Thyroid gland (tissue), 4 donors: ENCODE results near the gene HSH2D. TPM values are rescaled to one million over a fixed set of nuclear protein-coding genes. Genes with fewer than 3 reads are reported as not detected.

Experiments used
- DNase-seq, 2 donors: peaks; one replicate each; pipeline ENCODE4 v3.0.0-alpha.2; 2019
- H3K27ac ChIP-seq, 3 donors: fragments of 200-600 bp; sonication (generic); 1 replicate in 2 of 3; 2 replicates in 1 of 3; pipeline ENCODE4 v1.5.1; 2016 to 2019; ENCODE audit warnings: mild to moderate bottlenecking in 1 of 3, moderate library complexity in 1 of 3
- H3K27me3 ChIP-seq: fragments of 200-600 bp; sonication (generic); one replicate; pipeline ENCODE4 v1.5.1; 2019
- H3K36me3 ChIP-seq, 2 donors: fragments of 200-600 bp; sonication (generic); one replicate each; pipeline ENCODE4 v1.5.1; 2016 to 2019
- H3K4me1 ChIP-seq, 2 donors: fragments of 200-600 bp; sonication (generic); one replicate each; pipeline ENCODE4 v1.5.1; 2017 to 2019
- H3K4me3 ChIP-seq, 3 donors: fragments of 200-600 bp; sonication (generic); replicated peaks in 1 of 3; 1 replicate in 2 of 3; 2 replicates in 1 of 3; pipeline ENCODE4 v1.5.1; 2016; ENCODE audit warnings: mild to moderate bottlenecking in 1 of 3
- H3K9me3 ChIP-seq: fragments of 200-600 bp; sonication (generic); one replicate; pipeline ENCODE4 v1.5.1; 2017
- CTCF ChIP-seq, 6 experiments: fragments of 200-600 bp in 3 of 6; fragments of 450-650 bp in 3 of 6; sonication (generic) in 3 of 6; IDR thresholded peaks; one replicate each; pipeline ENCODE4 v1.5.1; 2016 to 2019; ENCODE audit warnings: antibody characterized with exemption in 6 of 6, mild to moderate bottlenecking in 2 of 6, inconsistent platforms in 1 of 6, moderate library complexity in 1 of 6
- POLR2A ChIP-seq, 2 donors: fragments of 450-650 bp; IDR thresholded peaks; one replicate each; pipeline ENCODE4 v1.6.1; 2017; ENCODE audit warnings: antibody characterized with exemption in 2 of 2, mild to moderate bottlenecking in 2 of 2, moderate library complexity in 1 of 2
- WGBS, 2 donors: methylation state at CpG; one replicate each; pipeline ENCODE4 v1.1.5; 2017; 5-methylcytosine and 5-hydroxymethylcytosine counted together
- intact Hi-C: fragments of 100-400 bp; cut with DNase I; formaldehyde crosslinking; loops from one replicate; pipeline ENCODE4 v1.15.1; 2023
- small RNA-seq: library from RNA; depleted of rRNA; stranded (forward); fragments of <200 nt; gene quantifications from one replicate; pipeline ENCODE3, GENCODE V24; 2016
- total RNA-seq, 4 donors: library from RNA; depleted of rRNA; stranded (reverse); fragments of >200 nt; gene quantifications; one replicate each; pipeline ENCODE4 v1.2.3, GENCODE V29; 2016

The HSH2D gene
- total RNA-seq, 4 donors from 2014 or later, result 0.94 to 4.6 (median 2.5) TPM

DNA sequence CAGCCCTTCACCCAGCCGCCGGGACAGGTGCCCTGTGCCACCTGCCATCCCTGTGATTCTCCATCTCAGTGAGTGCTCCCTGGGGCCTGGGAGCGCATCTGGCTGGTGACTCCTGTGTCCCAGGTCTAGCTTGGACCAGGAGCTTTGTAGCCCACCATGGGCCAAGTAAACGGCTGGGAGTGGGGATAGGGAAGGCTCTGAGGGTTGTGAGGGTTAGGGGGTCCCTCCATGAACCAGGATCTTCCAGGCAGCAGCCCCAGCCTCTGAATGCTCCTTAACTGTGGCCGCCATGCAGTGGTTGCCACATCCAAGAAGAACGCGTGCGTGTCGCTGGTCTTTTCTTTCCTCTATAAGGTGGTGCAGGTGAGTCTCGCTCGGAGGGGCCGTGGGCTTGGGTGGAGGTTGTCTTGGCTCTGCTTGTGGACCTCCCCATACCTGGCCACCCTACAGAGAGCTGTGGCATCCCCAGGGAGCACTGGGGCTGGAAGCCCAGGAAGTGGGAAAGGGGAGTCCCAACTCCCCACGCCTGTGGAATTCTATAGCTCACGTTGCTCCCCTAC lies 62.6 kb downstream of the HSH2D start:
- H3K9me3 ChIP-seq, result no peaks in the 10 kb centered on the region
- DNase-seq, result no peak
- intact Hi-C loops, result no loop called here
- WGBS, 2 donors, result 91% methylated on average over 14 of the region's 14 CpGs
- peaks cover 47 to 52% of the 10 kb centered on the region in 2 donors for H3K36me3 ChIP-seq
- no peaks in the 10 kb centered on the region for H3K4me1 ChIP-seq
- no peaks in the 10 kb centered on the region for H3K27me3 ChIP-seq
- no peak overlapping the region for H3K27ac ChIP-seq
- TF ChIP-seq CTCF (IDR thresholded peaks at IDR 0.05), result no peak
- TF ChIP-seq POLR2A (IDR thresholded peaks at IDR 0.05), result no peak
- no peak overlapping the region for H3K4me3 ChIP-seq

DNA sequence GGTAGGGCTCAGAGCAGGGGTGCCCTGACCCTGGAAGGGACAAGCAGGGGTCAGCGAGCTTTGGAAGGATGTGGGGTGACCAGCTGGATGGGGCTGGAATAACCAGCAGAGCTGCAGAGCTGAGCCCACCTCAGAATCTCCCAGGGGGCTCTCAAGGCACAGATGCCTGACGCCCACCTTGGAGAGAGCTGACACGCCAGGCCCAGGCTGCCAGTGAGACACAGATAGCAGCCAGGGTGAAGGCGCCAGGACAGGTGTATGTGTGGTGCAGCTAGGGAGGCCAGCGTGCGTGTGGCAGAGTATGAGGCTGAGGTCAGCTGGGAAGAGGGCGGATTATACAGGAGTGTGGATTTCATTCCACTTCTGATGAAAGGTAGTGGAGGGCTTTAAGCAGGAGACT lies 63.2 kb downstream of the HSH2D start:
- Histone ChIP-seq H3K9me3 (no peaks in the 10 kb centered on the region), H3K27ac (no peak overlapping the region), H3K4me3 (no peak overlapping the region), H3K4me1 (no peaks in the 10 kb centered on the region), H3K36me3 (peaks cover 47 to 52% of the 10 kb centered on the region in 2 donors), H3K27me3 (no peaks in the 10 kb centered on the region)
- DNase-seq, result no peak
- 98 to 100% methylated on average over 7 of the region's 7 CpGs for WGBS, 2 donors
- no peak for TF ChIP-seq POLR2A (IDR thresholded peaks at IDR 0.05)
- no peak for TF ChIP-seq CTCF (IDR thresholded peaks at IDR 0.05)
- intact Hi-C loops, result no loop called here

DNA sequence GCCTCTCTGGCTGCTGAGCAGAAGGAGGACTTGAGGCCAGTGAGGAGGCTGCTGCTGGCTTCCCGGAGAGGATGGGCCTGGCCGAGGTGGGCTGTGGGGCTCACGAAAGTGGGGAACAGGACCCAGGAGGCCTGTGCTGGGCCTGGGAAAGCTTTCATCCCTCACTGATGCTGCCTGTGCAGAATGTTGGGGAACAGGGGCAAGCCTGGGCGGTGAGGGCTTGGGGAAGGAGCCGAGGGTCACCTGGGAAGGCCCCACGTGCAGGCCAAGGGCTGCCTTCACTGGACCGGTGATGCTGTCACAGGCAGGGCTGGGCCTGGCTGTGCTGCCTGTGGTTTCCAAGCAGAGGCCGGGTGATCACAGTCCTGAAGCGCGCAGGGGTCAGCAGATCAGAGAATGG lies 63.6 kb downstream of the HSH2D start:
- WGBS, 2 donors, result 91 to 94% methylated on average over 10 of the region's 10 CpGs
- no peak for TF ChIP-seq CTCF (IDR thresholded peaks at IDR 0.05)
- TF ChIP-seq POLR2A (IDR thresholded peaks at IDR 0.05), result no peak
- Histone ChIP-seq H3K4me3 (no peak overlapping the region), H3K27ac (no peak overlapping the region), H3K9me3 (no peaks in the 10 kb centered on the region), H3K4me1 (no peaks in the 10 kb centered on the region), H3K27me3 (no peaks in the 10 kb centered on the region), H3K36me3 (peaks cover 44 to 52% of the 10 kb centered on the region in 2 donors)
- DNase-seq, result no peak
- intact Hi-C loops, result no loop called here

GRCh38 chr19:16207490-16208025 lies 64.1 kb downstream of the HSH2D start:
- no peaks in the 10 kb centered on the region for H3K4me1 ChIP-seq
- intact Hi-C loops, result no loop called here
- H3K36me3 ChIP-seq, result peaks cover 41 to 52% of the 10 kb centered on the region in 2 donors
- no peak for DNase-seq
- no peaks in the 10 kb centered on the region for H3K9me3 ChIP-seq
- H3K27me3 ChIP-seq, result no peaks in the 10 kb centered on the region
- 92 to 96% methylated on average over 11 to 12 of the region's 12 CpGs for WGBS, 2 donors
- no peak overlapping the region for H3K27ac ChIP-seq
- TF ChIP-seq POLR2A (IDR thresholded peaks at IDR 0.05) (no peak), CTCF (IDR thresholded peaks at IDR 0.05) (no peak)
- H3K4me3 ChIP-seq, result no peak overlapping the region

Small RNA genes lying within 50 kb of the gene (small RNA-seq; reads per million reads assigned to genes)
- gene RF00017, result not detected

Other genes starting within 250 kb of the HSH2D start
- gene CYP4F2, start 245.6 kb upstream of the HSH2D start, total RNA-seq, result not detected
- 10 to 100 TPM in 1 of 4 donors, 1 to 10 TPM in 2, under 1 TPM in 1; 0.56 to 39.5 (median 7.5) TPM for gene CYP4F11, start 209.2 kb upstream of the HSH2D start, total RNA-seq
- gene OR10H4, start 194.7 kb upstream of the HSH2D start, total RNA-seq, result not detected
- 100 to 1,000 TPM; 101 to 296 (median 151) TPM for gene TPM4, start 67.2 kb upstream of the HSH2D start, total RNA-seq
- 10 to 100 TPM; 40.2 to 65.6 (median 51.5) TPM for gene RAB8A, start 31.8 kb upstream of the HSH2D start, total RNA-seq
- not detected for gene CIB3, start 29.8 kb downstream of the HSH2D start, total RNA-seq
- 10 to 100 TPM; 67.9 to 93.9 (median 87.9) TPM for gene FAM32A, start 41.7 kb downstream of the HSH2D start, total RNA-seq
- 10 to 100 TPM; 52.0 to 83.0 (median 56.3) TPM for gene AP1M1, start 54.2 kb downstream of the HSH2D start, total RNA-seq
- gene KLF2, start 181.1 kb downstream of the HSH2D start, total RNA-seq, result 10 to 100 TPM in 3 of 4 donors, 1 to 10 TPM in 1; 9.1 to 15.9 (median 14.0) TPM